ENCODE measurements around the gene AHRR.

GRCh38 chr5:344668-345067, 23.2 kb downstream of the AHRR start:
- TF ChIP-seq EZH2 (IDR thresholded peaks at IDR 0.05; ENCODE audit: borderline replicate concordance, control insufficient read depth, low read depth, low read length) (no peak), CTCF (IDR thresholded peaks at IDR 0.05 in 2 of 3, conservative IDR thresholded peaks at IDR 0.05 in 1 of 3; ENCODE audit: control insufficient read depth in 2 of 3, extremely low read depth in 1 of 3, insufficient read depth in 1 of 3, low read depth in 3 of 3, low read length in 3 of 3) (no peak), ZZZ3 (IDR thresholded peaks at IDR 0.05; ENCODE audit: control insufficient read depth, insufficient read length, low read depth) (no peak)

Measured in GM12878 (cell line).